Measurements from ENCODE around the gene RBM10. TPM values are rescaled to one million over a fixed set of nuclear protein-coding genes. Genes with fewer than 3 reads are reported as not detected.

Gene RBM10
- total and polyA plus RNA-seq, 2 of the 13 experiments (the other 11 are each of a cell fraction or from before 2014, with no cell fraction given), result 15.9 to 43.1 TPM

DNA sequence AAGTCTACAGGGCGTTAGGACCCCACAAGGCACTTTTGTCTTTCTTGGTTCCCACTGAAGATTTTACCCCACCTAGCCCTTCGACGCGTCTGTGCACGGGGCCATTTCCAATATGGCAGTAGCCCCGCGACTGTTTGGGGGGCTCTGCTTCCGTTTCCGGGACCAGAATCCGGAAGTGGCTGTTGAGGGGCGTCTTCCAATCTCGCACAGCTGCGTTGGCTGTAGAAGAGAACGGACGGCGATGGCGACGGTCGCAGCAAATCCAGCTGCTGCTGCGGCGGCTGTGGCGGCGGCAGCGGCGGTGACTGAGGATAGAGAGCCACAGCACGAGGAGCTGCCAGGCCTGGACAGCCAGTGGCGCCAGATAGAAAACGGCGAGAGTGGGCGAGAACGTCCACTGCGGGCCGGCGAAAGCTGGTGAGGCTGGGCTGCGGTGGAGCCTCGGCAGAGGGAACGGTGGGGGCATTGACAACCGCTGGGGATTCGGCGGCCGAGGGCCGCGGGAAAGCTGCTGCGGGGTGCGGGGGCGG, 87.8 kb downstream of the RBM10 start, which contains the start of gene USP11 (continued):
- TF ChIP-seq ZNF484 (CRISPR knock-in tag; IDR thresholded peaks at IDR 0.05; ENCODE audit: borderline replicate concordance, low read depth) (no peak), ZNF598 (CRISPR knock-in tag; IDR thresholded peaks at IDR 0.05; ENCODE audit: borderline replicate concordance) (0 out of 2 replicates have a peak, but pooled peaks have one; percentile 36), ZC3H13 (CRISPR knock-in tag; IDR thresholded peaks at IDR 0.05) (no peak), MIER2 (CRISPR knock-in tag; IDR thresholded peaks at IDR 0.05) (no peak), ZNF205 (CRISPR knock-in tag; IDR thresholded peaks at IDR 0.05) (no peak), ZSCAN9 (CRISPR knock-in tag; IDR thresholded peaks at IDR 0.05; ENCODE audit: borderline replicate concordance) (no peak), ATRX (CRISPR knock-in tag; IDR thresholded peaks at IDR 0.05; ENCODE audit: borderline replicate concordance) (no peak), PHF21A (CRISPR knock-in tag; IDR thresholded peaks at IDR 0.05) (peak; percentile 50; the same call in 1 of the 2 replicates), ZNF776 (CRISPR knock-in tag; IDR thresholded peaks at IDR 0.05) (no peak), ETV5 (CRISPR knock-in tag; IDR thresholded peaks at IDR 0.05; ENCODE audit: borderline replicate concordance) (peak; percentile 69; the same call in 1 of the 2 replicates), ZNF382 (CRISPR knock-in tag; IDR thresholded peaks at IDR 0.05; ENCODE audit: borderline replicate concordance) (no peak), SRF (IDR thresholded peaks at IDR 0.05; ENCODE audit: low read depth, low read length) (no peak), ELF1 (CRISPR knock-in tag; IDR thresholded peaks at IDR 0.05) (peak; percentile 94)
- TF ChIP-seq, protein P1, sequence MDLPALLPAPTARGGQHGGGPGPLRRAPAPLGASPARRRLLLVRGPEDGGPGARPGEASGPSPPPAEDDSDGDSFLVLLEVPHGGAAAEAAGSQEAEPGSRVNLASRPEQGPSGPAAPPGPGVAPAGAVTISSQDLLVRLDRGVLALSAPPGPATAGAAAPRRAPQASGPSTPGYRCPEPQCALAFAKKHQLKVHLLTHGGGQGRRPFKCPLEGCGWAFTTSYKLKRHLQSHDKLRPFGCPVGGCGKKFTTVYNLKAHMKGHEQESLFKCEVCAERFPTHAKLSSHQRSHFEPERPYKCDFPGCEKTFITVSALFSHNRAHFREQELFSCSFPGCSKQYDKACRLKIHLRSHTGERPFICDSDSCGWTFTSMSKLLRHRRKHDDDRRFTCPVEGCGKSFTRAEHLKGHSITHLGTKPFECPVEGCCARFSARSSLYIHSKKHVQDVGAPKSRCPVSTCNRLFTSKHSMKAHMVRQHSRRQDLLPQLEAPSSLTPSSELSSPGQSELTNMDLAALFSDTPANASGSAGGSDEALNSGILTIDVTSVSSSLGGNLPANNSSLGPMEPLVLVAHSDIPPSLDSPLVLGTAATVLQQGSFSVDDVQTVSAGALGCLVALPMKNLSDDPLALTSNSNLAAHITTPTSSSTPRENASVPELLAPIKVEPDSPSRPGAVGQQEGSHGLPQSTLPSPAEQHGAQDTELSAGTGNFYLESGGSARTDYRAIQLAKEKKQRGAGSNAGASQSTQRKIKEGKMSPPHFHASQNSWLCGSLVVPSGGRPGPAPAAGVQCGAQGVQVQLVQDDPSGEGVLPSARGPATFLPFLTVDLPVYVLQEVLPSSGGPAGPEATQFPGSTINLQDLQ (CRISPR knock-in tag; IDR thresholded peaks at IDR 0.05), result 0 out of 2 replicates have a peak, but pooled peaks have one; percentile 28
- TF ChIP-seq, protein P2, sequence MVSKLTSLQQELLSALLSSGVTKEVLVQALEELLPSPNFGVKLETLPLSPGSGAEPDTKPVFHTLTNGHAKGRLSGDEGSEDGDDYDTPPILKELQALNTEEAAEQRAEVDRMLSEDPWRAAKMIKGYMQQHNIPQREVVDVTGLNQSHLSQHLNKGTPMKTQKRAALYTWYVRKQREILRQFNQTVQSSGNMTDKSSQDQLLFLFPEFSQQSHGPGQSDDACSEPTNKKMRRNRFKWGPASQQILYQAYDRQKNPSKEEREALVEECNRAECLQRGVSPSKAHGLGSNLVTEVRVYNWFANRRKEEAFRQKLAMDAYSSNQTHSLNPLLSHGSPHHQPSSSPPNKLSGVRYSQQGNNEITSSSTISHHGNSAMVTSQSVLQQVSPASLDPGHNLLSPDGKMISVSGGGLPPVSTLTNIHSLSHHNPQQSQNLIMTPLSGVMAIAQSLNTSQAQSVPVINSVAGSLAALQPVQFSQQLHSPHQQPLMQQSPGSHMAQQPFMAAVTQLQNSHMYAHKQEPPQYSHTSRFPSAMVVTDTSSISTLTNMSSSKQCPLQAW (CRISPR knock-in tag; IDR thresholded peaks at IDR 0.05), result peak; percentile 53; the same call in 1 of the 2 replicates
- TF ChIP-seq, protein P3, sequence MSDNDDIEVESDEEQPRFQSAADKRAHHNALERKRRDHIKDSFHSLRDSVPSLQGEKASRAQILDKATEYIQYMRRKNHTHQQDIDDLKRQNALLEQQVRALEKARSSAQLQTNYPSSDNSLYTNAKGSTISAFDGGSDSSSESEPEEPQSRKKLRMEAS (IDR thresholded peaks at IDR 0.05), result peak; percentile 76
- TF ChIP-seq, protein P4, sequence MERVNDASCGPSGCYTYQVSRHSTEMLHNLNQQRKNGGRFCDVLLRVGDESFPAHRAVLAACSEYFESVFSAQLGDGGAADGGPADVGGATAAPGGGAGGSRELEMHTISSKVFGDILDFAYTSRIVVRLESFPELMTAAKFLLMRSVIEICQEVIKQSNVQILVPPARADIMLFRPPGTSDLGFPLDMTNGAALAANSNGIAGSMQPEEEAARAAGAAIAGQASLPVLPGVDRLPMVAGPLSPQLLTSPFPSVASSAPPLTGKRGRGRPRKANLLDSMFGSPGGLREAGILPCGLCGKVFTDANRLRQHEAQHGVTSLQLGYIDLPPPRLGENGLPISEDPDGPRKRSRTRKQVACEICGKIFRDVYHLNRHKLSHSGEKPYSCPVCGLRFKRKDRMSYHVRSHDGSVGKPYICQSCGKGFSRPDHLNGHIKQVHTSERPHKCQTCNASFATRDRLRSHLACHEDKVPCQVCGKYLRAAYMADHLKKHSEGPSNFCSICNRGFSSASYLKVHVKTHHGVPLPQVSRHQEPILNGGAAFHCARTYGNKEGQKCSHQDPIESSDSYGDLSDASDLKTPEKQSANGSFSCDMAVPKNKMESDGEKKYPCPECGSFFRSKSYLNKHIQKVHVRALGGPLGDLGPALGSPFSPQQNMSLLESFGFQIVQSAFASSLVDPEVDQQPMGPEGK (CRISPR knock-in tag; IDR thresholded peaks at IDR 0.05), result 0 out of 2 replicates have a peak, but pooled peaks have one; percentile 29
- TF ChIP-seq, protein P5, sequence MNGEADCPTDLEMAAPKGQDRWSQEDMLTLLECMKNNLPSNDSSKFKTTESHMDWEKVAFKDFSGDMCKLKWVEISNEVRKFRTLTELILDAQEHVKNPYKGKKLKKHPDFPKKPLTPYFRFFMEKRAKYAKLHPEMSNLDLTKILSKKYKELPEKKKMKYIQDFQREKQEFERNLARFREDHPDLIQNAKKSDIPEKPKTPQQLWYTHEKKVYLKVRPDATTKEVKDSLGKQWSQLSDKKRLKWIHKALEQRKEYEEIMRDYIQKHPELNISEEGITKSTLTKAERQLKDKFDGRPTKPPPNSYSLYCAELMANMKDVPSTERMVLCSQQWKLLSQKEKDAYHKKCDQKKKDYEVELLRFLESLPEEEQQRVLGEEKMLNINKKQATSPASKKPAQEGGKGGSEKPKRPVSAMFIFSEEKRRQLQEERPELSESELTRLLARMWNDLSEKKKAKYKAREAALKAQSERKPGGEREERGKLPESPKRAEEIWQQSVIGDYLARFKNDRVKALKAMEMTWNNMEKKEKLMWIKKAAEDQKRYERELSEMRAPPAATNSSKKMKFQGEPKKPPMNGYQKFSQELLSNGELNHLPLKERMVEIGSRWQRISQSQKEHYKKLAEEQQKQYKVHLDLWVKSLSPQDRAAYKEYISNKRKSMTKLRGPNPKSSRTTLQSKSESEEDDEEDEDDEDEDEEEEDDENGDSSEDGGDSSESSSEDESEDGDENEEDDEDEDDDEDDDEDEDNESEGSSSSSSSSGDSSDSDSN (CRISPR knock-in tag; IDR thresholded peaks at IDR 0.05), result peak; percentile 42; the same call in 1 of the 2 replicates

Measured in HepG2 (cell line).